Mesenchymal stem cell (in vitro differentiated cells and primary cell): ENCODE measurements around the gene ZNF394.

ENCODE experiments used
- DNase-seq: peaks from one replicate; pipeline ENCODE4 v3.0.0-alpha.2; 2013
- H2AFZ ChIP-seq: one replicate; pipeline ENCODE4 v1.6.1; 2013; ENCODE audit warnings: low read depth, mild to moderate bottlenecking, control low read depth, inconsistent platforms, low read length, moderate library complexity
- H2AK5ac ChIP-seq: 2 replicates; pipeline ENCODE4 v1.6.1; 2013; ENCODE audit warnings: low read length, moderate library complexity, mild to moderate bottlenecking, inconsistent platforms; ENCODE audit not compliant: severe bottlenecking
- H2BK120ac ChIP-seq: one replicate; pipeline ENCODE4 v1.6.1; 2013; ENCODE audit warnings: low read depth, mild to moderate bottlenecking, inconsistent platforms, low read length, moderate library complexity
- H2BK12ac ChIP-seq, 2 experiments: one replicate each; pipeline ENCODE4 v1.6.1; 2013; ENCODE audit warnings: inconsistent platforms in 2 of 2, low read length in 2 of 2, mild to moderate bottlenecking in 2 of 2, moderate library complexity in 2 of 2, control low read depth in 1 of 2
- H2BK15ac ChIP-seq: one replicate; pipeline ENCODE4 v1.6.1; 2013; ENCODE audit warnings: mild to moderate bottlenecking, low read depth, inconsistent platforms; ENCODE audit not compliant: poor library complexity, severe bottlenecking
- H2BK5ac ChIP-seq: 2 replicates; pipeline ENCODE4 v1.6.1; 2013; ENCODE audit warnings: low read depth, mild to moderate bottlenecking, low read length, control low read depth, inconsistent platforms; ENCODE audit not compliant: poor library complexity, severe bottlenecking
- H3K14ac ChIP-seq, 2 experiments: one replicate each; pipeline ENCODE4 v1.6.1; 2013; ENCODE audit warnings: inconsistent platforms in 2 of 2, low read length in 2 of 2, control low read depth in 1 of 2, mild to moderate bottlenecking in 1 of 2, moderate library complexity in 1 of 2
- H3K18ac ChIP-seq, 2 experiments: one replicate each; pipeline ENCODE4 v1.6.1; 2013; ENCODE audit warnings: inconsistent platforms in 2 of 2, low read length in 2 of 2, control low read depth in 1 of 2, low read depth in 1 of 2, mild to moderate bottlenecking in 1 of 2
- H3K23ac ChIP-seq, 2 experiments: one replicate each; pipeline ENCODE4 v1.6.1; 2013; ENCODE audit warnings: inconsistent platforms in 2 of 2, low read length in 2 of 2, mild to moderate bottlenecking in 2 of 2, moderate library complexity in 2 of 2, control low read depth in 1 of 2
- H3K27ac ChIP-seq: 2 replicates; pipeline ENCODE4 v1.5.1; 2013; ENCODE audit warnings: mild to moderate bottlenecking, moderate library complexity, low read length, control low read depth, inconsistent platforms; ENCODE audit not compliant: poor library complexity, severe bottlenecking
- H3K27me3 ChIP-seq, 2 experiments: 2 replicates each; pipeline versions ENCODE4 v1.6.1 to v1.7.0; 2013; ENCODE audit warnings: low read length in 2 of 2, mild to moderate bottlenecking in 2 of 2, moderate library complexity in 2 of 2, control low read depth in 1 of 2, inconsistent platforms in 1 of 2; ENCODE audit not compliant: control insufficient read depth in 1 of 2, insufficient read depth in 1 of 2
- H3K36me3 ChIP-seq, 2 experiments: 2 replicates each; pipeline versions ENCODE4 v1.6.1 to v1.7.0; 2013; ENCODE audit warnings: low read length in 2 of 2, control low read depth in 1 of 2, inconsistent platforms in 1 of 2, low read depth in 1 of 2, mild to moderate bottlenecking in 1 of 2; ENCODE audit not compliant: insufficient read depth in 2 of 2, control insufficient read depth in 1 of 2
- H3K4ac ChIP-seq, 2 experiments: one replicate each; pipeline ENCODE4 v1.6.1; 2013; ENCODE audit warnings: inconsistent platforms in 2 of 2, low read length in 2 of 2, mild to moderate bottlenecking in 2 of 2, moderate library complexity in 2 of 2, control low read depth in 1 of 2, low read depth in 1 of 2
- H3K4me1 ChIP-seq: 2 replicates; pipeline ENCODE4 v1.6.1; 2013; ENCODE audit warnings: low read depth, low read length, control low read depth; ENCODE audit not compliant: control insufficient read depth, insufficient read depth
- H3K4me2 ChIP-seq: 2 replicates; pipeline ENCODE4 v1.6.1; 2013; ENCODE audit warnings: low read length, mild to moderate bottlenecking, inconsistent platforms; ENCODE audit not compliant: poor library complexity, severe bottlenecking
- H3K4me3 ChIP-seq, 2 experiments: 2 replicates each; pipeline versions ENCODE4 v1.5.1 to v1.7.0; 2013; ENCODE audit warnings: low read length in 2 of 2, mild to moderate bottlenecking in 2 of 2, control low read depth in 1 of 2, low read depth in 1 of 2; ENCODE audit not compliant: insufficient read depth in 1 of 2
- H3K79me1 ChIP-seq: replicated peaks from 2 replicates; pipeline ENCODE4 v1.6.1; 2013; ENCODE audit warnings: mild to moderate bottlenecking, control low read depth, low read length, inconsistent platforms; ENCODE audit not compliant: poor library complexity, severe bottlenecking
- H3K9ac ChIP-seq: 2 replicates; pipeline ENCODE4 v1.7.0; 2013; ENCODE audit warnings: mild to moderate bottlenecking, low read length, moderate library complexity
- H3K9me3 ChIP-seq: 2 replicates; pipeline ENCODE4 v1.7.0; 2013; ENCODE audit warnings: mild to moderate bottlenecking, low read length; ENCODE audit not compliant: control insufficient read depth
- H4K8ac ChIP-seq: one replicate; pipeline ENCODE4 v1.6.1; 2013; ENCODE audit warnings: inconsistent platforms, mild to moderate bottlenecking, low read length, moderate library complexity
- H4K91ac ChIP-seq: one replicate; pipeline ENCODE4 v1.6.1; 2013; ENCODE audit warnings: mild to moderate bottlenecking, low read length, inconsistent platforms
- WGBS: methylation state at CpG from one replicate; pipeline ENCODE4 v1.1.7; 2013; ENCODE audit warnings: mixed read lengths; 5-methylcytosine and 5-hydroxymethylcytosine counted together

ZNF394 gene

DNA sequence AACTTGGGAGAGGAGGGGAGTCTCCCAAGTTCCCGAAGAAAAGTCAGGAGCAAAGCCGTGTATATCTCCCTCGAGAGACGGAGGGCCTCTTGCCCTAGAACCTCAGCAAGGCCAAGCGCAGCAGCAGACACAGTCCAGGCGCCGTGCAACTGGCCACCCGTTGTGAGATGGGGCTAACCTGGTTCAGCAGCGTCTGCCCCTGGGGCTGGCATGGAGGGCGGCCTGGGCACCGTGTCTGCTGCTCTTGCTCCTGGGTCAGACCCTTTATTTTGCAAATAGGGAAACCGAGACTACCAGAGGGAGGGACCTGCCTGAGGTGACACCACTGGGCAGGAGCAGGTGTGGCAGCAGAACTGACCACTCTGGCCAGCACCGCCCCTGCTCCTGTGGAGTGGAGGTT is 47.5 kb downstream of the ZNF394 start:
- Histone ChIP-seq H3K79me1 (peaks cover 65% of the 10 kb centered on the region), H3K18ac (no peak overlapping the region)

DNA sequence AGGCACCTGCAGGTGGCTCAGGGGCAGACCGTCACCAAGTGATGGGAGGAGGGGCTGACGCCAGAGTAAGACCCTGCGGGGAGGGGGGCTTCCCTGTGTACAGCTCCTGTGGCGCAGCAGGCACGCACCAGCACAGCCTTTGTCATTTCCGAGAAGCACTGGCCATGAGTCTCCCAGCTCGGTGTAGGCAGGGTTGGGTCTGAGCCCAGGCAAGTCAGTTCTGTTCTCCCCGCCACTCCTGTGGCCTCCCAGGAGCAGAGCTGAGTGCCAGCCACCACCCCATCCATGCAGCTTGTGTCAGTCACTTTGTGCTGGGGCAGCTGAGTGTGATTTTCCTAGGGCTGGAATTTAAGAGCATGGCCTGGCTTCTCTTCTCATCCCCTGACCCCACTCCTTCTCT is 48.1 kb downstream of the ZNF394 start:
- Histone ChIP-seq H3K36me3 (peaks cover 95 to 97% of the 10 kb centered on the region in 2 experiments), H2BK12ac (no peak overlapping the region), H3K9ac (no peak overlapping the region), H3K18ac (no peak overlapping the region), H3K27ac (no peak overlapping the region), H4K8ac (no peak overlapping the region), H3K79me1 (peaks cover 64% of the 10 kb centered on the region), H2AFZ (no peak overlapping the region), H3K27me3 (no peaks in the 10 kb centered on the region), H3K4me2 (no peak overlapping the region), H3K4ac (no peak overlapping the region), H2BK5ac (no peak overlapping the region), H2BK15ac (no peak overlapping the region), H3K9me3 (no peaks in the 10 kb centered on the region), H2BK120ac (no peak overlapping the region), H3K14ac (no peak overlapping the region), H4K91ac (no peak overlapping the region), H3K4me1 (peaks cover 8% of the 10 kb centered on the region), H2AK5ac (no peak overlapping the region), H3K23ac (no peak overlapping the region), H3K4me3 (no peak overlapping the region)
- WGBS = 96% methylated on average over 8 of the region's 8 CpGs
- DNase-seq = no peak

More for the DNA sequence above, 47.5 kb downstream of the ZNF394 start:
- Histone ChIP-seq H2BK120ac (no peak overlapping the region), H3K9ac (no peak overlapping the region), H3K4me2 (no peak overlapping the region), H4K91ac (no peak overlapping the region), H4K8ac (no peak overlapping the region), H3K27ac (no peak overlapping the region), H3K27me3 (no peaks in the 10 kb centered on the region), H3K4me3 (no peak overlapping the region), H3K4ac (no peak overlapping the region), H2AK5ac (no peak overlapping the region), H3K23ac (no peak overlapping the region), H3K9me3 (no peaks in the 10 kb centered on the region), H2BK12ac (no peak overlapping the region), H3K4me1 (peaks cover 8% of the 10 kb centered on the region), H3K14ac (no peak overlapping the region), H2AFZ (no peak overlapping the region), H2BK5ac (no peak overlapping the region), H2BK15ac (no peak overlapping the region), H3K36me3 (peaks cover 98 to 99% of the 10 kb centered on the region in 2 experiments)
- 94% methylated on average over 13 of the region's 13 CpGs for WGBS
- DNase-seq = no peak

DNA sequence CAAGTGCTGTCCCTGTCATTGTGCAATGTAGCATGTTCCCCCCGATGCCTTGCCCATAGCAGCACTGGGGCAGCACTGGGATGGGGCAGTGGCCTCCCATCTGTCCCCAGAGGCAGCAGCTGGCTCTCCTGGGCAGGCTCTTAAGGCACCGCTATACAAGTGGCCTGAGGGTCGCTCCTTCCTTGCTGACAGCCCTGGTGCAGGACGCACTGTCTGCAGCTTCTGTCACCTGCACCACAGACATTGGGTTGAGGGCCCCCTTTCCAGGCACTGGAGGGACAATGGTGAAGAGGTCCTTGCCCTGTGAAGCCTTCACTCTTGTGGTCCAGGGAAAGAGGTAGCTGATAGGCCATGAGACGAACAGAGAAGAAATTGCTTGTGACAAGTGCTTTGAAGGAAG is 50.8 kb downstream of the ZNF394 start:
- no peak overlapping the region for H3K4me2 ChIP-seq
- no peak overlapping the region for H3K23ac ChIP-seq
- H2AK5ac ChIP-seq = no peak overlapping the region
- H3K79me1 ChIP-seq = peaks cover 69% of the 10 kb centered on the region
- no peak overlapping the region for H2BK12ac ChIP-seq
- no peaks in the 10 kb centered on the region for H3K27me3 ChIP-seq
- H3K4ac ChIP-seq = no peak overlapping the region
- no peak overlapping the region for H2BK5ac ChIP-seq
- H4K8ac ChIP-seq = no peak overlapping the region
- no peak overlapping the region for H3K4me3 ChIP-seq
- H4K91ac ChIP-seq = no peak overlapping the region
- H3K4me1 ChIP-seq = peaks cover 8% of the 10 kb centered on the region
- peaks cover 88 to 95% of the 10 kb centered on the region in 2 experiments for H3K36me3 ChIP-seq
- no peaks in the 10 kb centered on the region for H3K9me3 ChIP-seq
- no peak overlapping the region for H2BK15ac ChIP-seq
- H2BK120ac ChIP-seq = no peak overlapping the region
- no peak overlapping the region for H3K9ac ChIP-seq
- no peak overlapping the region for H3K18ac ChIP-seq
- 98% methylated on average over 5 of the region's 5 CpGs for WGBS
- no peak for DNase-seq
- no peak overlapping the region for H2AFZ ChIP-seq
- no peak overlapping the region for H3K14ac ChIP-seq
- no peak overlapping the region for H3K27ac ChIP-seq

DNA sequence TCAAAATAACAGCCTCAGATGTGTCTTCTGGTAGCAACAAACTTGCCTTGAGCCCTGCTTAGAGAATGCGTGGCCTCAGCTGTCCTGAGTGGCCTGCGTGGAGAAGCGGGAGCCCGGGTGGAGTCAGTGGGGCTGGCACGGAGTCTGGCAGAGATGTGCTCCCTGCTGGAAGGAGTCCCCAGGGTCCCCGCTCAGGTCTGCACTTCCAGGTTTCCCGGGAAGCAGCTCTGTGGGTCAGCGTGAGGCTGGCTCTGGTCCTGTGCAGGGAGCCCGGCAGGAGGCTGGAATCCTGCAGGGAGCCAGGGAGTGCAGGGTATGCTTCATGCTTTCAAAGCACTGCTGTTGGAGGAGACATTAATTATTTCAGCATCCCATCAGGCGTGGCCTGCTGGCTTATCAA is 51.2 kb downstream of the ZNF394 start:
- no peak overlapping the region for H3K4me2 ChIP-seq
- no peak for DNase-seq
- no peak overlapping the region for H4K8ac ChIP-seq
- H3K27me3 ChIP-seq = no peaks in the 10 kb centered on the region
- no peaks in the 10 kb centered on the region for H3K9me3 ChIP-seq
- H2AFZ ChIP-seq = no peak overlapping the region
- H3K36me3 ChIP-seq = peaks cover 87 to 94% of the 10 kb centered on the region in 2 experiments
- no peak overlapping the region for H2BK12ac ChIP-seq
- no peak overlapping the region for H4K91ac ChIP-seq
- H3K23ac ChIP-seq = no peak overlapping the region
- H2BK15ac ChIP-seq = no peak overlapping the region
- H3K4me1 ChIP-seq = peaks cover 8% of the 10 kb centered on the region
- H2BK5ac ChIP-seq = no peak overlapping the region
- peaks cover 69% of the 10 kb centered on the region for H3K79me1 ChIP-seq
- H3K4me3 ChIP-seq = no peak overlapping the region
- no peak overlapping the region for H3K27ac ChIP-seq
- H2AK5ac ChIP-seq = no peak overlapping the region
- WGBS = 97% methylated on average over 10 of the region's 10 CpGs
- H2BK120ac ChIP-seq = no peak overlapping the region
- no peak overlapping the region for H3K4ac ChIP-seq
- H3K18ac ChIP-seq = no peak overlapping the region
- H3K9ac ChIP-seq = no peak overlapping the region
- no peak overlapping the region for H3K14ac ChIP-seq
